ENCODE measurements around the gene DNTTIP2.
"Not testable (repeated sequence)": the region's sequence is repeated elsewhere in the genome, so short reads cannot be mapped to it uniquely, and the experiment has no call there.

DNTTIP2 gene

DNA sequence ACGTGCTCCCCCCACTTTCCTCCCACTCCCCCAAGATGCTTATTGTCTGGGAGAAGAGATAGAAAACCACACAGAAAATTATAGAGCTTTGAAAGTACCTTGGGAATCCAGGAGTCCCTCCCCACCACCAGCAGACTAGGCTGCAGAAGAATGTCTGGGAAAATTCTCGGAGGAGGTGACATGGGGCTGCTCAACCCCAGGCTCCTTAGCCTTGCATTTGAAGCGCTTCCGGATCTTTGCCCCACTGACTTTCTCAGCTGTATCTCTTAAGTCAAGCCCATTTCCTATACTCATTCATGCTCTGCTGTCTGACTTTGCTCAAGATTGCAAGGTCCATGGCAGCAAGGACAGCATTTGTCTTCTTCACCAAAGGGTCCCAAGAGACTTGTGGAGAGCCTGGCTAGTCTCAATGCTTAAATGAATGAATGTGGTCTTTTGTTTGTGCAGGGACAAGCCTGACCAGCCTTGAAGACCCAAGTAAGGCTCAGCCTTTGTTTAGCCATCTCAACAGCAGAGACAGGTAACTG, 38.0 kb downstream of the DNTTIP2 start:
- Histone ChIP-seq H3K4me1 (ENCODE audit: control insufficient read depth, insufficient read depth, low read length) (peaks cover 13% of the 10 kb centered on the region), H3K27me3 (ENCODE audit: control insufficient read depth in 1 of 2, insufficient read depth in 2 of 2, low read length in 2 of 2) (no peaks in the 10 kb centered on the region), H3K9me3 (ENCODE audit: control insufficient read depth in 2 of 2, low read length in 2 of 2) (no peaks in the 10 kb centered on the region), H3K36me3 (ENCODE audit: control insufficient read depth in 2 of 2, insufficient read depth in 2 of 2, low read length in 2 of 2) (peaks cover 0 to 3% of the 10 kb centered on the region in 2 donors), H3K9ac (ENCODE audit: low read length in 2 of 2) (no peak overlapping the region), H3K27ac (ENCODE audit: low read length) (no peak overlapping the region), H3K4me3 (ENCODE audit: low read length in 2 of 2) (no peak overlapping the region)

- no peak overlapping the region for H3K27ac ChIP-seq (ENCODE audit: low read length)
- H3K27me3 ChIP-seq (ENCODE audit: control insufficient read depth in 1 of 2, insufficient read depth in 2 of 2, low read length in 2 of 2), result no peaks in the 10 kb centered on the region
- H3K36me3 ChIP-seq (ENCODE audit: control insufficient read depth in 2 of 2, insufficient read depth in 2 of 2, low read length in 2 of 2), result peaks cover 0 to 3% of the 10 kb centered on the region in 2 donors
- no peaks in the 10 kb centered on the region for H3K9me3 ChIP-seq (ENCODE audit: control insufficient read depth in 2 of 2, low read length in 2 of 2)
- H3K4me1 ChIP-seq (ENCODE audit: control insufficient read depth, insufficient read depth, low read length), result peaks cover 2% of the 10 kb centered on the region
- no peak overlapping the region for H3K4me3 ChIP-seq (ENCODE audit: low read length in 2 of 2)
- H3K9ac ChIP-seq (ENCODE audit: low read length in 2 of 2), result no peak overlapping the region
These were observed 39.3 kb downstream of the DNTTIP2 start for GRCh38 chr1:93839753-93840152.

DNA sequence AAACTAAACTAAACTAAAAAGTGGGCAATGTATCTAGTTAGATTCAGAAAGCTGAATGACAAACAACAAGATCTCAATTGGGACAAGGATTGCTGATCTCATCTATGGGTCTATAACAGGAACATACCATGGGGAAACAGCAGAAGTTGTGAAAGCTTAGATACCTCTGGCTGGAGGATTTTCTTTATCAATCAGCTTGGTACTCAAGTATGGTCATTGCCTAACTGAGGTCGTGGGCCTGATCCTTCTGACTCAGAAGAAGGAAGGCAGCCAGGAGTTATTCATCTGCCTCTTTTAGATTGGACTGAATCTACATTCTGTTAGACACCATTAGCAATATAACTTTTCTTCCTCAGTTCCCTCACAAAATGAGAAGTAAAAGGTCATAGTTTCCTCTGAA, 39.7 kb downstream of the DNTTIP2 start:
- no peaks in the 10 kb centered on the region for H3K9me3 ChIP-seq (ENCODE audit: control insufficient read depth in 2 of 2, low read length in 2 of 2)
- H3K4me3 ChIP-seq (ENCODE audit: low read length in 2 of 2), result no peak overlapping the region
- no peaks in the 10 kb centered on the region for H3K4me1 ChIP-seq (ENCODE audit: control insufficient read depth, insufficient read depth, low read length)
- H3K27ac ChIP-seq (ENCODE audit: low read length), result no peak overlapping the region
- no peak overlapping the region for H3K9ac ChIP-seq (ENCODE audit: low read length in 2 of 2)
- peaks cover 0 to 3% of the 10 kb centered on the region in 2 donors for H3K36me3 ChIP-seq (ENCODE audit: control insufficient read depth in 2 of 2, insufficient read depth in 2 of 2, low read length in 2 of 2)
- no peaks in the 10 kb centered on the region for H3K27me3 ChIP-seq (ENCODE audit: control insufficient read depth in 1 of 2, insufficient read depth in 2 of 2, low read length in 2 of 2)

GRCh38 chr1:93837961-93838360, 41.0 kb downstream of the DNTTIP2 start:
- Histone ChIP-seq H3K4me1 (ENCODE audit: control insufficient read depth, insufficient read depth, low read length) (no peaks in the 10 kb centered on the region), H3K9me3 (ENCODE audit: control insufficient read depth in 2 of 2, low read length in 2 of 2) (no peaks in the 10 kb centered on the region), H3K27ac (ENCODE audit: low read length) (no peak overlapping the region), H3K4me3 (ENCODE audit: low read length in 2 of 2) (no peak overlapping the region), H3K36me3 (ENCODE audit: control insufficient read depth in 2 of 2, insufficient read depth in 2 of 2, low read length in 2 of 2) (peaks cover 0 to 3% of the 10 kb centered on the region in 2 donors), H3K9ac (ENCODE audit: low read length in 2 of 2) (no peak overlapping the region), H3K27me3 (ENCODE audit: control insufficient read depth in 1 of 2, insufficient read depth in 2 of 2, low read length in 2 of 2) (no peaks in the 10 kb centered on the region)

DNA sequence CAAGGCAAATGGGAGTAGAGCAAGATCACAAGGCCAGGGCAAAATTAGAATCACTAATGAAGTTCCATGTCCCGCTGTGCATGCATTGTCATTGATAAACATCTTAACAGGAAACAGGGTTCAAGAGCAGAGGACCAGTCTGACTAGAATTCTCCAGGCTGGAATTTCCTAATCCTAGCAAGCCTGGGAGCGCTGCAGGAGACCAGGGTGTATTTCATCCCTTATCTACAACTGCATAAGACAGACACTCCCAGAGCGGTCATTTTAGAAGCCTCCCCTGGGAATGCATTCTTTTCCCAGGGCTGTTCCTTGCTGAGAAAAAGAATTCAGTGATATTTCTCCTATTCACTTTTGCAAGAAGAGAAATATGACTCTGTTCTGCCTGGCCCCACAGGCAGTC, 45.7 kb downstream of the DNTTIP2 start:
- H3K27ac ChIP-seq (ENCODE audit: low read length); H3K4me3 ChIP-seq (ENCODE audit: low read length in 2 of 2); H3K27me3 ChIP-seq (ENCODE audit: control insufficient read depth in 1 of 2, insufficient read depth in 2 of 2, low read length in 2 of 2); H3K9ac ChIP-seq (ENCODE audit: low read length in 2 of 2); H3K36me3 ChIP-seq (ENCODE audit: control insufficient read depth in 2 of 2, insufficient read depth in 2 of 2, low read length in 2 of 2); H3K9me3 ChIP-seq (ENCODE audit: control insufficient read depth in 2 of 2, low read length in 2 of 2); H3K4me1 ChIP-seq (ENCODE audit: control insufficient read depth, insufficient read depth, low read length): not testable (repeated sequence)

- H3K36me3 ChIP-seq (ENCODE audit: control insufficient read depth in 2 of 2, insufficient read depth in 2 of 2, low read length in 2 of 2), result no peaks in the 10 kb centered on the region
These were observed 49.9 kb downstream of the DNTTIP2 start for GRCh38 chr1:93829061-93829460.

GRCh38 chr1:93828367-93828755, 50.6 kb downstream of the DNTTIP2 start:
- Histone ChIP-seq H3K27ac (ENCODE audit: low read length) (no peak overlapping the region), H3K27me3 (ENCODE audit: control insufficient read depth in 1 of 2, insufficient read depth in 2 of 2, low read length in 2 of 2) (no peaks in the 10 kb centered on the region), H3K9ac (ENCODE audit: low read length in 2 of 2) (no peak overlapping the region), H3K36me3 (ENCODE audit: control insufficient read depth in 2 of 2, insufficient read depth in 2 of 2, low read length in 2 of 2) (no peaks in the 10 kb centered on the region), H3K4me1 (ENCODE audit: control insufficient read depth, insufficient read depth, low read length) (no peaks in the 10 kb centered on the region), H3K9me3 (ENCODE audit: control insufficient read depth in 2 of 2, low read length in 2 of 2) (no peaks in the 10 kb centered on the region), H3K4me3 (ENCODE audit: low read length in 2 of 2) (no peak overlapping the region)

More at GRCh38 chr1:93829061-93829460, 49.9 kb downstream of the DNTTIP2 start:
- no peaks in the 10 kb centered on the region for H3K4me1 ChIP-seq (ENCODE audit: control insufficient read depth, insufficient read depth, low read length)
- no peak overlapping the region for H3K27ac ChIP-seq (ENCODE audit: low read length)
- no peaks in the 10 kb centered on the region for H3K9me3 ChIP-seq (ENCODE audit: control insufficient read depth in 2 of 2, low read length in 2 of 2)
- H3K27me3 ChIP-seq (ENCODE audit: control insufficient read depth in 1 of 2, insufficient read depth in 2 of 2, low read length in 2 of 2), result no peaks in the 10 kb centered on the region
- no peak overlapping the region for H3K9ac ChIP-seq (ENCODE audit: low read length in 2 of 2)
- H3K4me3 ChIP-seq (ENCODE audit: low read length in 2 of 2), result no peak overlapping the region

DNA sequence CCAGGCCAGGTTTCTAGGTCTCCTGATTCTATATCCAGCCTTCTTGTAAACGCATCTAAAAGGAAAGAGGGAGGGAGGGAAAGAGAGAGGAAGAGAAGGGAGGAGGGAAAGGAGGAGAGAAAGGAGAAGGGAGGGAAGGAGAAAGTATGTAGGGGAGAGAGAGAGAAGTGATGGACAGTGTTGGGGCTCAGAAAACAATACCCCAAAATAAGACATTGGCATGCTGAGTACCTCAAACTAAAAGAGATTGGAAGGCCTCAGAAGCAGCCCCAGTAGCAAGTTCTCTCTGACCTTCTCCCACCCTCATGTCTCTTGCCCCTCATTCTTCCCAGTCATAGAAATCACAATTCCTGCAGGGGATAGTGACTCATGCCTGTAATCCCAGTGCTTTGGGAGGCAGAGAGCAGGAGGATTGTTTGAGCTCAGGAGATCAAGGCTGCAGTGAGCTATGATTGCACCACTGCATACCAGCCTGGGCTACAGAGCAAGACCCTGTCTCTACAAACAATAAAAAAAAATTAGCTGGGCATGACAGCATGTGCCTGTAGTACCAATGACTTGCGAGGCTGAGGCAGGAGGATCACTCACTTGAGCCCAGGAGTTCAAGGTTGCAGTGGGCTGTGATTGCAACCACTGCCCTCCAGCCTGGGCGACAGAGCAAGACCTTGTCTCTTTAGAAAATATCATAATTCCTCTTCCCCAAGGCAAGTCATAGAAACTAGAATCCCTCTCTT, 51.2 kb downstream of the DNTTIP2 start:
- H3K27ac ChIP-seq (ENCODE audit: low read length), result no peak overlapping the region
- no peak overlapping the region for H3K4me3 ChIP-seq (ENCODE audit: low read length in 2 of 2)
- no peak overlapping the region for H3K9ac ChIP-seq (ENCODE audit: low read length in 2 of 2)
- H3K9me3 ChIP-seq (ENCODE audit: control insufficient read depth in 2 of 2, low read length in 2 of 2), result no peaks in the 10 kb centered on the region
- H3K27me3 ChIP-seq (ENCODE audit: control insufficient read depth in 1 of 2, insufficient read depth in 2 of 2, low read length in 2 of 2), result no peaks in the 10 kb centered on the region
- H3K4me1 ChIP-seq (ENCODE audit: control insufficient read depth, insufficient read depth, low read length), result no peaks in the 10 kb centered on the region
- H3K36me3 ChIP-seq (ENCODE audit: control insufficient read depth in 2 of 2, insufficient read depth in 2 of 2, low read length in 2 of 2), result no peaks in the 10 kb centered on the region

- Histone ChIP-seq H3K4me3 (ENCODE audit: low read length in 2 of 2) (no peak overlapping the region), H3K4me1 (ENCODE audit: control insufficient read depth, insufficient read depth, low read length) (no peaks in the 10 kb centered on the region), H3K9me3 (ENCODE audit: control insufficient read depth in 2 of 2, low read length in 2 of 2) (no peaks in the 10 kb centered on the region), H3K9ac (ENCODE audit: low read length in 2 of 2) (no peak overlapping the region), H3K27ac (ENCODE audit: low read length) (no peak overlapping the region), H3K27me3 (ENCODE audit: control insufficient read depth in 1 of 2, insufficient read depth in 2 of 2, low read length in 2 of 2) (no peaks in the 10 kb centered on the region), H3K36me3 (ENCODE audit: control insufficient read depth in 2 of 2, insufficient read depth in 2 of 2, low read length in 2 of 2) (no peaks in the 10 kb centered on the region)
These were observed 51.9 kb downstream of the DNTTIP2 start for GRCh38 chr1:93827128-93827527.

DNA sequence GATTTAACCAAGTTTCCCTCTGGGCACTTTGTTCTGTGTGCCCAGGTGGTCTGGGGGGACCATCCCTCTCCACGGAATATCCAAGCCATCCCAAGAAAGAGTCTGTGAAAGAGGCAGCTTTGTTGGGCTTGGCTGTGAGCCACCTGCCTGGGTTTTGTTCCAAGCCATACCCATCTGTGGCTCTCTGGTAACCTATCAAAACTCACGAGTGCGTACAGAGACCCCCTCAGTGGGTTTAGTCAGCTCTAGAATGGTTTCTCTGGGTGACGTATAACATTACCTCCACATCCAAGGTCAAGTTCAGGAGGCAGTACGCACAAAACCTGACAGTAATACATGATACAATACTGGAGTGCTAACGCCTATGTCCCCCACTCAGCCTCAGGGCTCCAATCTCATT, 54.2 kb downstream of the DNTTIP2 start:
- H3K9ac ChIP-seq (ENCODE audit: low read length in 2 of 2), result no peak overlapping the region
- no peaks in the 10 kb centered on the region for H3K36me3 ChIP-seq (ENCODE audit: control insufficient read depth in 2 of 2, insufficient read depth in 2 of 2, low read length in 2 of 2)
- no peaks in the 10 kb centered on the region for H3K9me3 ChIP-seq (ENCODE audit: control insufficient read depth in 2 of 2, low read length in 2 of 2)
- no peak overlapping the region for H3K4me3 ChIP-seq (ENCODE audit: low read length in 2 of 2)
- no peaks in the 10 kb centered on the region for H3K27me3 ChIP-seq (ENCODE audit: control insufficient read depth in 1 of 2, insufficient read depth in 2 of 2, low read length in 2 of 2)
- no peak overlapping the region for H3K27ac ChIP-seq (ENCODE audit: low read length)
- H3K4me1 ChIP-seq (ENCODE audit: control insufficient read depth, insufficient read depth, low read length), result no peaks in the 10 kb centered on the region

- Histone ChIP-seq H3K27ac (ENCODE audit: low read length) (no peak overlapping the region), H3K9ac (ENCODE audit: low read length in 2 of 2) (no peak overlapping the region), H3K9me3 (ENCODE audit: control insufficient read depth in 2 of 2, low read length in 2 of 2) (no peaks in the 10 kb centered on the region), H3K4me3 (ENCODE audit: low read length in 2 of 2) (no peak overlapping the region), H3K4me1 (ENCODE audit: control insufficient read depth, insufficient read depth, low read length) (no peaks in the 10 kb centered on the region), H3K27me3 (ENCODE audit: control insufficient read depth in 1 of 2, insufficient read depth in 2 of 2, low read length in 2 of 2) (no peaks in the 10 kb centered on the region), H3K36me3 (ENCODE audit: control insufficient read depth in 2 of 2, insufficient read depth in 2 of 2, low read length in 2 of 2) (no peaks in the 10 kb centered on the region)
These were observed 56.1 kb downstream of the DNTTIP2 start for GRCh38 chr1:93822730-93823425.

Measured in stomach smooth muscle (tissue), 2 donors.